LHCN-M2 (cell line): ENCODE measurements around the gene MBD3L5. TPM values are rescaled to one million over a fixed set of nuclear protein-coding genes. Genes with fewer than 3 reads are reported as not detected.

Experiments
- total RNA-seq: library from RNA; depleted of rRNA; stranded (reverse); fragments of >200 nt; gene quantifications from 2 replicates; pipeline ENCODE4 v1.2.3, GENCODE V29; 2014; rRNA removed

The MBD3L5 gene
- total RNA-seq, 1 experiment from 2014 or later, result not detected

Other genes with a start within 250 kb of the MBD3L5 start
- gene ADGRE1, start 143.0 kb upstream of the MBD3L5 start, total RNA-seq, result not detected in 2 replicates
- gene MBD3L2B, start 9.1 kb upstream of the MBD3L5 start, total RNA-seq, result not detected in 2 replicates
- not detected in 2 replicates for gene MBD3L4, start 9.6 kb downstream of the MBD3L5 start, total RNA-seq
- not detected in 2 replicates for gene MBD3L2, start 18.7 kb downstream of the MBD3L5 start, total RNA-seq
- gene MBD3L3, start 28.1 kb downstream of the MBD3L5 start, total RNA-seq, result not detected in 2 replicates
- 8.1 and 9.5 TPM in 2 replicates for gene ZNF557, start 39.1 kb downstream of the MBD3L5 start, total RNA-seq